Measurements from ENCODE around the gene MAP3K19.

The MAP3K19 gene

GRCh38 chr2:134936691-134937090 lies 110.6 kb downstream of the MAP3K19 start:
- H3K4me3 ChIP-seq (ENCODE audit: insufficient read depth, low read depth, low read length) = no peak overlapping the region
- no peak overlapping the region for H3K27ac ChIP-seq (ENCODE audit: insufficient read depth, low read depth, low read length, poor library complexity, severe bottlenecking)
- H3K27me3 ChIP-seq (ENCODE audit: control insufficient read depth, insufficient read depth, low read length, poor library complexity, severe bottlenecking) = no peaks in the 10 kb centered on the region
- WGBS, 2 experiments = 93 to 97% methylated on average over 4 of the region's 4 CpGs
- no peaks in the 10 kb centered on the region for H3K4me1 ChIP-seq (ENCODE audit: control insufficient read depth, insufficient read depth, low read length)
- no peaks in the 10 kb centered on the region for H3K9me3 ChIP-seq (ENCODE audit: control insufficient read depth, low read length)
- H3K36me3 ChIP-seq (ENCODE audit: control insufficient read depth, insufficient read depth, low read length) = peaks cover 16% of the 10 kb centered on the region

- Histone ChIP-seq H3K9me3 (ENCODE audit: control insufficient read depth, low read length) (no peaks in the 10 kb centered on the region), H3K27me3 (ENCODE audit: control insufficient read depth, insufficient read depth, low read length, poor library complexity, severe bottlenecking) (no peaks in the 10 kb centered on the region), H3K36me3 (ENCODE audit: control insufficient read depth, insufficient read depth, low read length) (peaks cover 2% of the 10 kb centered on the region), H3K27ac (ENCODE audit: insufficient read depth, low read depth, low read length, poor library complexity, severe bottlenecking) (no peak overlapping the region), H3K4me1 (ENCODE audit: control insufficient read depth, insufficient read depth, low read length) (no peaks in the 10 kb centered on the region), H3K4me3 (ENCODE audit: insufficient read depth, low read depth, low read length) (no peak overlapping the region)
- 86 to 93% methylated on average over 1 of the region's 1 CpG for WGBS, 2 experiments
These were observed 112.6 kb downstream of the MAP3K19 start for GRCh38 chr2:134934641-134935040.

DNA sequence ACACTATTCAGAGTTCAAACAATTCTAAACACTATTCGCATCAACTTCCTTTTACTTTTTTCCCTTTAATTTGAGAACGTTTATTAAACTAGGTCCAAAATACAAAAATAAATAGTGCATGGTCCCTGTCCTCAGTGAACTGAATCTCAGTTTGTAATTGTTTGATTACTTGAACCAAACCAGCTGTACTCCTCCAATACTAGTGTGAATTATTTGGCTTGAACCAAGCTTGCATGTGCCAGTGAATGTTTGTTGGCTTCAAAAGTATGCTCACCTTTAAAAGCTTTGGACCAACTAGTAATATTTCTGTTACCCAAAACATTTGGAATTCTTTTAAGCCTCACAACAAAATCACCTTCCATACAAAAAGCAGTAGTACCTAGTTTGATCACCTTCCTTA lies 113.1 kb downstream of the MAP3K19 start:
- Histone ChIP-seq H3K27me3 (ENCODE audit: control insufficient read depth, insufficient read depth, low read length, poor library complexity, severe bottlenecking) (no peaks in the 10 kb centered on the region), H3K4me1 (ENCODE audit: control insufficient read depth, insufficient read depth, low read length) (no peaks in the 10 kb centered on the region), H3K9me3 (ENCODE audit: control insufficient read depth, low read length) (no peaks in the 10 kb centered on the region), H3K27ac (ENCODE audit: insufficient read depth, low read depth, low read length, poor library complexity, severe bottlenecking) (no peak overlapping the region), H3K36me3 (ENCODE audit: control insufficient read depth, insufficient read depth, low read length) (no peaks in the 10 kb centered on the region), H3K4me3 (ENCODE audit: insufficient read depth, low read depth, low read length) (no peak overlapping the region)
- WGBS, 2 experiments = 95 to 100% methylated on average over 2 of the region's 2 CpGs

GRCh38 chr2:134933732-134934131 lies 113.5 kb downstream of the MAP3K19 start:
- Histone ChIP-seq H3K36me3 (ENCODE audit: control insufficient read depth, insufficient read depth, low read length) (no peaks in the 10 kb centered on the region), H3K9me3 (ENCODE audit: control insufficient read depth, low read length) (no peaks in the 10 kb centered on the region), H3K27ac (ENCODE audit: insufficient read depth, low read depth, low read length, poor library complexity, severe bottlenecking) (no peak overlapping the region), H3K4me3 (ENCODE audit: insufficient read depth, low read depth, low read length) (no peak overlapping the region), H3K4me1 (ENCODE audit: control insufficient read depth, insufficient read depth, low read length) (no peaks in the 10 kb centered on the region), H3K27me3 (ENCODE audit: control insufficient read depth, insufficient read depth, low read length, poor library complexity, severe bottlenecking) (no peaks in the 10 kb centered on the region)
- no CpG with 5 or more reads among the region's 1 CpG for WGBS, 2 experiments

- no peaks in the 10 kb centered on the region for H3K27me3 ChIP-seq (ENCODE audit: control insufficient read depth, insufficient read depth, low read length, poor library complexity, severe bottlenecking)
- no peak overlapping the region for H3K27ac ChIP-seq (ENCODE audit: insufficient read depth, low read depth, low read length, poor library complexity, severe bottlenecking)
- H3K9me3 ChIP-seq (ENCODE audit: control insufficient read depth, low read length) = no peaks in the 10 kb centered on the region
- no peaks in the 10 kb centered on the region for H3K36me3 ChIP-seq (ENCODE audit: control insufficient read depth, insufficient read depth, low read length)
- no peak overlapping the region for H3K4me3 ChIP-seq (ENCODE audit: insufficient read depth, low read depth, low read length)
- no peaks in the 10 kb centered on the region for H3K4me1 ChIP-seq (ENCODE audit: control insufficient read depth, insufficient read depth, low read length)
- WGBS, 2 experiments = 96 to 98% methylated on average over 3 of the region's 3 CpGs
These were observed 114.3 kb downstream of the MAP3K19 start for GRCh38 chr2:134932864-134933526.

DNA sequence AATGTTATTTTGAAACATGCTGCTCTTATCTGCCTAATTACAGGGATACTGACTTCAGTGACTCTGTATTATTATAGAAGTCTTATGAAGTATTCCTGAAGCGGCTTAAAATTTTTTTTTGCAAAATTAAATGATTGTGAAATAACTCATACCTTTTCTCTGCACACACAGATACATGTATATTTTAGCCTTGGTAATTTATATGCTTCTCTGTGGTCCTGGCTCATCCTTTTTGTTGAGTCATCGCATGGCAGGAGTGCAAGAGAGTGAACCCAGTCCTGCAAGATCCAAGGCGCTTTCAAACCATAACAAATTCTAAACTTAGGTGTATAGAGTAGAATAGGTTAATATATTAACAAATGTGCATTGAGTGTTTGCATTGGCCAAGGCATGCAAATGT lies 120.1 kb downstream of the MAP3K19 start:
- no peaks in the 10 kb centered on the region for H3K27me3 ChIP-seq (ENCODE audit: control insufficient read depth, insufficient read depth, low read length, poor library complexity, severe bottlenecking)
- H3K36me3 ChIP-seq (ENCODE audit: control insufficient read depth, insufficient read depth, low read length) = no peaks in the 10 kb centered on the region
- WGBS, 2 experiments = 100% methylated on average over 1 to 2 of the region's 3 CpGs
- no peak overlapping the region for H3K4me3 ChIP-seq (ENCODE audit: insufficient read depth, low read depth, low read length)
- no peaks in the 10 kb centered on the region for H3K9me3 ChIP-seq (ENCODE audit: control insufficient read depth, low read length)
- no peak overlapping the region for H3K27ac ChIP-seq (ENCODE audit: insufficient read depth, low read depth, low read length, poor library complexity, severe bottlenecking)
- H3K4me1 ChIP-seq (ENCODE audit: control insufficient read depth, insufficient read depth, low read length) = no peaks in the 10 kb centered on the region

DNA sequence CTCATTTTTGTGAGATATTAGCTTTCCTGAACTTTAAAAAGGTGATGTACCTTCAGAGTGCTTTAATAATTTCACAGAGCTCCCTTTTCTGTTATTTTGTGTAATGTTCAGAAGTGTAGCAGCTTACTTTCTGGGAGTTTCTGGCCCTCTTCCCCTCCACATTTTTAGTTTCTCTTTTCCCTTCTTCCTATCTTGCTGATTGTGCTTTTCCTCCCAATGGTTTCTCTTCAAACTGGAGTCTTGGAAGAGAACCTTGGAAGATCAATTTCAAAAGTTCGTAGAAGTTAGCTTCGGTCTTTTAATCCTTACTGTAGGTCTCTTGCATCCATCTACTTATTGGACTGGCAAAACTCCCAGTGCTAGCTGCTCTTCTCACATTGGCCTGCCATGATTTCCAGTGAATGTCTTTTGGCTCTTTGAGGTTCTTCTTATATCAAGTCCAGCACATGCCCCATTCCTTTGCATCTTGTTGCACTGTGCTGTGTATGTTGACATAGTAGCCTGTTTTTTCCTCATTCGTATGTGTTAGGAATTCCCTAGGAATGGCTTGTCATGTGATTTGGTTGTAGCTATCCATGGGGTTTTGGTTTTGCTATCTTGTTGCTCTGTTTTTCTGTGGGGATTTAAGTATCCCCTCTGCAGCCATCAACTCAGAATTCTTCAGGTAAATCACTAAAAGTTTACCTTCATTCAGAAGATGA lies 120.9 kb downstream of the MAP3K19 start:
- 86 to 90% methylated on average over 3 of the region's 3 CpGs for WGBS, 2 experiments
- no peak overlapping the region for H3K4me3 ChIP-seq (ENCODE audit: insufficient read depth, low read depth, low read length)
- H3K36me3 ChIP-seq (ENCODE audit: control insufficient read depth, insufficient read depth, low read length) = no peaks in the 10 kb centered on the region
- H3K4me1 ChIP-seq (ENCODE audit: control insufficient read depth, insufficient read depth, low read length) = no peaks in the 10 kb centered on the region
- H3K9me3 ChIP-seq (ENCODE audit: control insufficient read depth, low read length) = no peaks in the 10 kb centered on the region
- no peak overlapping the region for H3K27ac ChIP-seq (ENCODE audit: insufficient read depth, low read depth, low read length, poor library complexity, severe bottlenecking)
- H3K27me3 ChIP-seq (ENCODE audit: control insufficient read depth, insufficient read depth, low read length, poor library complexity, severe bottlenecking) = no peaks in the 10 kb centered on the region

GRCh38 chr2:134924912-134925311 lies 122.3 kb downstream of the MAP3K19 start:
- no peak overlapping the region for H3K27ac ChIP-seq (ENCODE audit: insufficient read depth, low read depth, low read length, poor library complexity, severe bottlenecking)
- H3K9me3 ChIP-seq (ENCODE audit: control insufficient read depth, low read length) = no peaks in the 10 kb centered on the region
- no peak overlapping the region for H3K4me3 ChIP-seq (ENCODE audit: insufficient read depth, low read depth, low read length)
- H3K4me1 ChIP-seq (ENCODE audit: control insufficient read depth, insufficient read depth, low read length) = no peaks in the 10 kb centered on the region
- H3K36me3 ChIP-seq (ENCODE audit: control insufficient read depth, insufficient read depth, low read length) = no peaks in the 10 kb centered on the region
- WGBS, 2 experiments = no CpG with 5 or more reads among the region's 1 CpG
- H3K27me3 ChIP-seq (ENCODE audit: control insufficient read depth, insufficient read depth, low read length, poor library complexity, severe bottlenecking) = no peaks in the 10 kb centered on the region

DNA sequence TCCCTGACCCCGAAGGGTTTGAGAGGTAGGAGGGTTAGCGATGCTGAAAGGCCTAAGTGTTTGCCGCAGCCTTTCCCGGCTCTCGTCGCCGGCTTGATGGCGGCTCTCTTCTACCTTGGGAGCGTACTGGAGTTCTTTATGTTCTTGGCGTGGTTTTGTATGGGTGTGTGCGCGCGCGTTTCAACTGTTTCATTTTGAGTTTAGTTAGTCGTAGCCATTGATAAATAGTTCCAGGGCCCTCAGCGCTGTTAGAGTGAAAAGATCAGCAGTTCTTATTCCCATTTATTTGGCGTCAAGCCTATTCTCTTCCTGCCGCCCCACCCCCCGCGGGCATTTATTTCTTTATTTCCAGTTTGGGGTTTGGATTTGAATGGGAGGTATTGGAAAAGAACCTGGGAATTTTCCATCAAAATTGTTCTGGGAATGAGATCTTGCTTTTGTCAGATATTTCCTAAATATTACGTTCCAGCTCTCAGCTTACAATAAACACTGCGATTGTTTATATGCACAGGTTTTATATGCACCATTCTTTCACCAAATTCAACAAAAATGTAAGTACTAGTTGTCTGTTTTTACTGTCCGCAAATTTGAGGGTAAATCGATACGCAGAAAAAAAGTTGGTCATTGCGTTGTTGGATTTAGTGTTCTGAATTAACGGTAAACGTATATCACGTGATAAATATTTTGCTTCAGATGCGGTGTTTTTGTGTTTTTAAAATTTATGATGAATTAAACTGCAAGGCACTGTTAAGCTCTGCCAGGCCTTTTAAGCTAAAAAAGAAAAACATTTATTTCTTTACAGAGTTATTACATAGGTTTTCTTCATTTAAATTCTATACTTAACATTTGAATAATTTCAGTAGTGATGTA lies 127.7 kb downstream of the MAP3K19 start:
- H3K27me3 ChIP-seq (ENCODE audit: control insufficient read depth, insufficient read depth, low read length, poor library complexity, severe bottlenecking) = no peaks in the 10 kb centered on the region
- no peaks in the 10 kb centered on the region for H3K36me3 ChIP-seq (ENCODE audit: control insufficient read depth, insufficient read depth, low read length)
- peak overlapping the region; percentile 88 for H3K4me3 ChIP-seq (ENCODE audit: insufficient read depth, low read depth, low read length)
- no peaks in the 10 kb centered on the region for H3K9me3 ChIP-seq (ENCODE audit: control insufficient read depth, low read length)
- peaks cover 4% of the 10 kb centered on the region for H3K4me1 ChIP-seq (ENCODE audit: control insufficient read depth, insufficient read depth, low read length)
- 0 to 1% methylated on average over 28 of the region's 30 CpGs for WGBS, 2 experiments
- H3K27ac ChIP-seq (ENCODE audit: insufficient read depth, low read depth, low read length, poor library complexity, severe bottlenecking) = peak overlapping the region; percentile 97
